ENCODE measurements around the gene FILIP1L.

The FILIP1L gene

GRCh38 chr3:100124201-100124761 lies 10.0 kb upstream of the FILIP1L start:
- DNase-seq = no peak

DNA sequence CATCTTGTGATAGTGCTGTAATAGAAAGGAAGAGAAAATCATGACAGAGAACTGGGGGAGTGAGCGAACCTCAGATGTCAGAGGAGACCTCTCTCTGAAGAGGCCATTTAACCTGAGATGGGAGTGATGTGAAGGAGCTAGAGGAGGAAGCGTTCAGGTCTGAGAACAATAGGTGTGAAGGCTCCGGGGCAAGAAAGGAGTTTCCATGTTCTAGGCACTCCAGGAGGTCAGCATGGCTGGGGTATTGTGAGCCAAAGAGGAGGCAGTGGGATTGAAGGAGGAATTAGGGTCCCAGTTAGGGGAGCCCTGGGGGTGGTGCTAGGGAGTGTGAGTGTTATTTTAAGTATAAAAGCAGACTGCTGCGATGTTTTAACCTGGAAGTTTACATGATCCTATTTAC lies 8.8 kb upstream of the FILIP1L start:
- no peak for DNase-seq

- DNase-seq = no peak
These were observed 8.0 kb upstream of the FILIP1L start for GRCh38 chr3:100122321-100122720.

DNA sequence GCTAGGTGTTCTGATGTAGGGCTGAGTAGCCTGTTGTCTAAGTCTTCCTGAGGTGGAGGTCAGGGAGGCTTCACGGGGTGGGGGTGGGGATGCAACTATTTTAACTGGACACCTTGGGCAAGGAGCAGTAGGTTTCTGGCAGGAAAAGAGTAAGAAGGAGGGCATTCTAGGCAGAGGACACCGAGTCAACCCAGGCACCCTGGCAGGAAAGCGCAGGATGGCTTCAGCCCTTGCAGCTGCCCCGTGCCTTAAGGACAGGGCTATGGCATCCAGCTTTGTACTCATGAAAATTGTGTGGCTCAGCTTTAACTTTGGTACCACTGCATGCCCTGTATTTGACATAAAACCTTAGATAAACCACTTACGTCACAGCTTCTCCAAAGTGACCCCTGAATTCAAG lies 6.4 kb upstream of the FILIP1L start:
- DNase-seq = no peak

DNA sequence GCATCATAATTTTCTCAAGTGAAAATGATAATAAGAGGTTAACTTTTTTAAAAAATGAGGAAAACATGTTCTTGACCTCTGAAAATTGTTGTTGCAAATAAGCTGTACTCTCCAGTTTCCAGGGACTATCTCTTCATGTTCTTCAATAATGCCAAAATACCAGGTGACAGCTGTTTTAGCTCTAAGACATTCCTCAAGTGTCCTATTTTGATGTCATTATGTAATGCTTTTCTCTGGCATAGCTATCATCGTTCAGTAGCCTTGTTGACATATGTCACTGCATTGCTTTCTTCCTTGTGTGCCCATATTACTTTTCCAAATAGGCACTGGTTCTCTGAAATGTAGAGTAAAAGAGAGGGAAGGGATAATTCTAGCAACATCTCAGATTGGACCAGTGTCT lies 5.7 kb upstream of the FILIP1L start:
- no peak for DNase-seq

DNA sequence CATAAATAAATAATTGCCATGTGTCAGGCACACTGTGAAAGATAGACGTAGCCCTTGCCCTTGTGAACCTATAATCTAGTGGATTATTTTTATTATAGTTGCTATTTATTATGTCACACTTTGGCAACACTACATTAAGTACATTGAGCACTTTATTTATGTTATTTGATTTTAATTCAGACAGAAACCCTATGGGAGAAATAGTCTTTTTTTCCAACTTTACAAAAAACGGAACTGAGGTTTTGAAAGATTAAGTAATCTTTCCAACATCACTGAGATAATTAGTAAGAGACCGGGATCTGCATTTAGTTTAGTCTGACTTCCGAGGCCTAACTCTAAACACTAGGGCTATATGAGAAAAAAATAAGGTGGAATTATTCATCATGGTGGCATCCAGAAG lies 2.8 kb upstream of the FILIP1L start:
- DNase-seq = no peak

DNA sequence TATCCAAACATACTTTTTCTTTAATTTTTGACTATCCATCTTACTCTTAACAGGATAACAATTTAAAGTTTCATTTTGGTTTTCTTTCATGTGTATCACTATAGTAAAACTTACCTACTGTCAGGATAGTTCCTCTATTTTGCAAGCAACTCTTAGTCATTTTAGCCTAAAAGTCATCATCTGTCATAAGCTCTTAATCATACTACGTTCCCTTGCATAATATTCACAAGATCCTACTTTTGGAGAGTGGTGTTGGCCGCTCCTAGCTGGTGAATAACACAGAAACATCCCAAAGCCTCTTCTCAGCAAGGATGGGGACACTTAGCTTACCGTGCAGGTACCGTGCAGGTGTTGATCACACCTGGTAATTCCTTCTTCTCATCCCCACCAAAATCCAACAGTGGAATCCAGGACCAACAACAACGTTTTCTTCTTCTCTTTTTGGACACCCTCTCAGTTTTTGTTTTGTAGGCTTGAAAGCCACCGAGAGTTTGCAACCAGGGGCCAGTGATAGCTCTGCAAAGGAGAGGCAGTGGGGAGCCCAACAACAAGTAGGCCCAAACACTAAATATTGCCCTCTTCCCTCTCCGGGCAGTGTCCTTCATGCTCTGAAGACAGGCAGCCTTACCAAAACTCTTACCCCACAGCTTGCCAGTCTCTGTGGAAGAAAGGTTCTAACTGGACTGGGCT lies 433 bp downstream of the FILIP1L start:
- DNase-seq = no peak

DNA sequence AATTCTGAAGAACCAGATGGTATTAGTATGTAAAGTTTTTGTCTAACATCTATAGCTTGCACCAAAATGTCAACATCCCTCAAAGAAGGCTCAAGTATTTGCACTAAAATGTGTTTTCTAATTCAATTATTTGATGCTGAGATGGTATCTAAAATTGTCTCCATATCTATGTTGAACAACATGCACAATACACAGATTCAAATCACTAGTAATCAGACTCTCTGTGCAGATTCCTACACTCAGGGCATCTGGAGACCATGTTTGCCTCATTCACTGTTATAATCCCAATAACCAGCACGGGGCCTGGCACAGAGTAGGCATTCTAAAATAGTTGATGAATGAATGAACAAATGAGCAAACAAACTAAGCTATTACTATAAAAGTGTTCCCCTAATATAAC lies 2.6 kb downstream of the FILIP1L start:
- no peak for DNase-seq

GRCh38 chr3:100110162-100110561 lies 4.1 kb downstream of the FILIP1L start:
- DNase-seq = no peak

DNA sequence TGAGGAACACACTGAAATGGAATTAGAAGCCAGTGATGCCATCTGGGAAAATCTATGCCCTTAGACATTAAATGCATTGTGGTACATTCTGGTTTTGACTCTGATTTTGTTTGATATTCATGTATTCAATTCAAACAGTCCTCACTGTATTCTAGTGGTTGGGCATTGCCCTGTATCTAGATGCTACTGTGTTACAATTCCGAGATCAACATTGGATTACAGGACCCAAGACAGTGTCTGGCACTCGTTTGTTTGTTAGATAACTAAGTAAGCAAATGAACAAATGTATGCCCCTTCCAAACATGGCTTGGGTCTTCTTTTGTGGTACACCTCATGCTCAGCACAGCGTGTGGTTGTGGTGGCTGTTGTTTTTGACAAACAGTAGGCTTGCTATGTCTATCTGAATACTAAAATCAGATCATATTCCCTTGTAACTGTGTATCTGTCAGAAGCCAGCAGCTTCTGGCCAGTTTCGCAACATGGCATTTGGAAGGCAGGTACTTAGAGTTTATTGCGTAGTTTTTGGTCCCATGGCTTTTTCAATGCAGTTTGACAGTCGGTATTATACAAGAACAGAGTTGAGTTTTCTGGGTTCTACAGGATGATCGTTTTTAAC lies 5.7 kb downstream of the FILIP1L start:
- no peak for DNase-seq

GRCh38 chr3:100107221-100107814 lies 7.0 kb downstream of the FILIP1L start:
- no peak for DNase-seq

- no peak for DNase-seq
These were observed 7.7 kb downstream of the FILIP1L start for GRCh38 chr3:100106531-100107141.

DNA sequence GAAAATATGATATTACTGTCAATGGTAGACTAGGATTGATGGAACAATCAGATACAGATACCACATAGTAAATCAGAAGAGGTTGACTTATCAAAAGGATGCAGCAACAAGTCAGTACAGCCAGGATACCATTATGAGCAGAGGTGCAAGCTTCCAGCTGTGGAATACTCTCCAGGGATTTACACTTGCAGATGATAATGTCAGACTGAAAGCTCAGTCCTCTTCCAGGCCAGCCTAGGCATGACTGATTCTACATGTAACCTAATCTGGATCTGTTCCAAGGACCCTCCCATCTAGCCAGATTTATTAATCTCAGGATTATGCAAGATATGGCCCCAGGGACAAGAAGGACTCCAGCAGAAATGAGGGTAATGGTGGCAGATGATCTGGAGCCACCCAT lies 8.2 kb downstream of the FILIP1L start:
- DNase-seq = no peak

DNA sequence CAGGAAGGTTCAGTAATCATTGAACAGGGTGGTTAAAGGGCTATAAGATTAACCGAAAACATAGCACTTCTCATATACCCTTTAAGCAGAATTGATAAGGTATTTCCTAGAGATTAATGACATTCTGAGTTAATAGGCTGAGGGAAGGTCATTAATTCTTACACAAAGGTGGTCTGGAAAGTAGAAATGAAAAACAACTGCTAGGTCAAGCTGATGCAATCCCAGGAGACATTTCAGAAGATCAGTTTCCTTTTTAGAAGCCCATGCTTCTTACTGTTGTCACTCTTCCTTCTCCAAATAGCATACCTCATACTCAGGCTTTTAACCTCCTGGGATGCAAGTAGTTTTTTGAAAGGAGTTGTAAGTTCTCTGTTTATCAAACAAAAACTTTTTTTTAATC lies 8.8 kb downstream of the FILIP1L start:
- no peak for DNase-seq

GRCh38 chr3:100104817-100105413 lies 9.4 kb downstream of the FILIP1L start:
- DNase-seq = no peak

DNA sequence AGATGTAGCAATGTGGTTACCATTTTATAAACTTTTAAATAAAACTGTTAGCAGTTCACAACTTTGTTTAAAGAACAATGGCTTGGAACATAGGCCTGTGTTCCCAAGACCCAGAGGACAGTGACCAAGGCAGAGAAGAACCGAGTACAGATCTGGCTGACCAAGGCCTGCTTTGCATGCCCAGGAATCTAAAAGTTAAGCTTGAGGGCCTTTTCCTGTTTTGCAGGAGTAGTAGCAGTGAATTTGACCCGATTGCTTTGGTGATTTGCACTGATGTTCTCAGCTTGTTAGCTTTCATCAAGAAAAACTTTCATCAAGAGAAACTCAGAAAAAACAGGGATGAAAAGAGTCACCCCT lies 9.9 kb downstream of the FILIP1L start:
- no peak for DNase-seq

GRCh38 chr3:100103558-100104441 lies 10.5 kb downstream of the FILIP1L start:
- DNase-seq = no peak

- DNase-seq = no peak
These were observed 11.5 kb downstream of the FILIP1L start for GRCh38 chr3:100102757-100103156.

GRCh38 chr3:100100425-100100824 lies 13.9 kb downstream of the FILIP1L start:
- DNase-seq = no peak

GRCh38 chr3:100099621-100100020 lies 14.7 kb downstream of the FILIP1L start:
- no peak for DNase-seq

DNA sequence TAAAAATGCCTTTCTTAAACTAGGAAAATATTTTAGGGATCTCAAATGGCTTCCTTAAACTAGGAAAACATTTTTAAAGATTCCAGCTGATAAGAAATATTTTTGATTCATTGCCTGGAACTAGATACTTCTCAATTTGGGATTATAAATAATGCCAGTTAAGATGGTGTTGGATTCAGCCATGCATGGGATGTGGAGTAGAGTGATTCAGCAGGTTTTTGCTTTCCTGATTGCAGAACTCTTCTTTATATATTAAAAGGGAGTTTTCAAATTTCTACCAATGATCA lies 15.6 kb downstream of the FILIP1L start:
- no peak for DNase-seq

DNA sequence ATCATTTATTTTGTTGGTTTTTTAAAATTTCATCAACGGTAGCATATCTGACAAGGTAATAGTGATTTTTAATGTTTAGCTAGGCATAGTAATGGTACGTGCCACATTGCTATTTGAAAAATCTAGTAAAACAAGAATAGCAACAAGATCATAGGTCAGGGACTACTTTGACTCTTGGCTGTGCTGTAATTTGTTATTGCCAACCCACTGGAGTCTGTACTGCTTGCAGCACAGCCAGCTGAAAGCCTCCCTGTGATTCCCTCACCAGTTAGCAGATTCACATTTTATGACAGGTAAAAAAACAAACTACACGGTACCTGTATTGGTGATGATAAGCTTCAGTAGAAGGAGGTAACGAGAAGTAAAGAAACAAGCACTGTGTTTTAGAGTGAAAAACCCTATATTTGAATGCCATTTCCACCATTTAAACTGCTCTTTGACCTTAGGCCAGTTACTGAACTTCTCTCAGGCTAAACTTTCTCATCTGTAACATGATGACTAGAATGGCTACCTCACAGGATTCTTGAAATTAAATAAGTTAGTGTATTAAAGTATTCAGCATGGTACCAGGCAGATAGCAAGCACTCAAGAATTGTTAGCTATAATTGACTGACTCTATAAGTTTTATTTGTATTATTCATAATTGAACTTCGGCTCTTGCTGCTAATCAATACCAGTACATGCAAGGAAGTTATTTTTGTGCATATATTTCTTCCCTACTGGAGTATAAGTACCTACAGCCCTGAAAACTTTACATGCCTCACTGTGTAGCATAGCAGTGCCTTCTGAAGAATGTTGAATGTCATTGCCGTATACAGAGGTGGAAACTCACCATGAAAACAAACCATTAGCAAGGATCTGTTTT lies 16.1 kb downstream of the FILIP1L start:
- DNase-seq = no peak
